ENCODE data around the gene C17orf67.

C17orf67 gene

DNA sequence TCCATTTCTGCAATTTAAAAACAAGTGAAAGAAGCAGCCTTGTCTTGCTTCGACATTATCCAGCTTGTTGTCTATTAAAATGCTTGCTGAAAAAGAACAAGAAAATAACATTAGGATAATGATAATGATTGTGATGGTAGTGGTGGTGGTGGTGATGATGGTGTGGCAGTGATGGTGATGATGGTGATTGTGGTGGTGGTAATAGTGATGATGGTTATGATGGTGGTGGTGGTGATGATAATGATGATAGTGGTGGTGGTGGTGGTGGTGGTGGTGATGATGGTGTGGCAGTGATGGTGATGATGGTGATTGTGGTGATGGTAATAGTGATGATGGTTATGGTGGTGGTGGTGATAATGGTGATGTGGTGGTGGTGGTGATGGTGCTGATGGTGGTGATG, 41.5 kb downstream of the C17orf67 start:
- Histone ChIP-seq H3K27ac (ENCODE audit: low read depth, low read length) (no peak overlapping the region), H4K20me1 (ENCODE audit: low read depth, low read length) (no peaks in the 10 kb centered on the region), H3K4me2 (ENCODE audit: low read depth, low read length, poor library complexity, severe bottlenecking) (no peak overlapping the region), H3K9me2 (replicated peaks; ENCODE audit: insufficient read depth, low read length) (no peaks in the 10 kb centered on the region), H2AFZ (ENCODE audit: low read depth, low read length, severe bottlenecking) (no peak overlapping the region), H3K9me3 (ENCODE audit: insufficient read depth, low read length) (no peaks in the 10 kb centered on the region), H3K27me3 (ENCODE audit: low read length) (no peaks in the 10 kb centered on the region), H3K4me3 (ENCODE audit: insufficient read depth, low read length, poor library complexity, severe bottlenecking) (no peak overlapping the region), H3F3A (ENCODE audit: insufficient read depth) (no peaks in the 10 kb centered on the region), H3K9ac (ENCODE audit: low read length) (no peak overlapping the region), H3K36me3 (ENCODE audit: low read length) (no peaks in the 10 kb centered on the region), H3K79me2 (ENCODE audit: insufficient read depth, low read length) (no peaks in the 10 kb centered on the region)
- no peak for TF ChIP-seq EZH2phosphoT487 (conservative IDR thresholded peaks at IDR 0.05; ENCODE audit: low read length)
- TF ChIP-seq, protein P1, sequence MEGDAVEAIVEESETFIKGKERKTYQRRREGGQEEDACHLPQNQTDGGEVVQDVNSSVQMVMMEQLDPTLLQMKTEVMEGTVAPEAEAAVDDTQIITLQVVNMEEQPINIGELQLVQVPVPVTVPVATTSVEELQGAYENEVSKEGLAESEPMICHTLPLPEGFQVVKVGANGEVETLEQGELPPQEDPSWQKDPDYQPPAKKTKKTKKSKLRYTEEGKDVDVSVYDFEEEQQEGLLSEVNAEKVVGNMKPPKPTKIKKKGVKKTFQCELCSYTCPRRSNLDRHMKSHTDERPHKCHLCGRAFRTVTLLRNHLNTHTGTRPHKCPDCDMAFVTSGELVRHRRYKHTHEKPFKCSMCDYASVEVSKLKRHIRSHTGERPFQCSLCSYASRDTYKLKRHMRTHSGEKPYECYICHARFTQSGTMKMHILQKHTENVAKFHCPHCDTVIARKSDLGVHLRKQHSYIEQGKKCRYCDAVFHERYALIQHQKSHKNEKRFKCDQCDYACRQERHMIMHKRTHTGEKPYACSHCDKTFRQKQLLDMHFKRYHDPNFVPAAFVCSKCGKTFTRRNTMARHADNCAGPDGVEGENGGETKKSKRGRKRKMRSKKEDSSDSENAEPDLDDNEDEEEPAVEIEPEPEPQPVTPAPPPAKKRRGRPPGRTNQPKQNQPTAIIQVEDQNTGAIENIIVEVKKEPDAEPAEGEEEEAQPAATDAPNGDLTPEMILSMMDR (IDR thresholded peaks at IDR 0.05; ENCODE audit: insufficient read depth, low read length, poor library complexity, severe bottlenecking) = no peak

DNA sequence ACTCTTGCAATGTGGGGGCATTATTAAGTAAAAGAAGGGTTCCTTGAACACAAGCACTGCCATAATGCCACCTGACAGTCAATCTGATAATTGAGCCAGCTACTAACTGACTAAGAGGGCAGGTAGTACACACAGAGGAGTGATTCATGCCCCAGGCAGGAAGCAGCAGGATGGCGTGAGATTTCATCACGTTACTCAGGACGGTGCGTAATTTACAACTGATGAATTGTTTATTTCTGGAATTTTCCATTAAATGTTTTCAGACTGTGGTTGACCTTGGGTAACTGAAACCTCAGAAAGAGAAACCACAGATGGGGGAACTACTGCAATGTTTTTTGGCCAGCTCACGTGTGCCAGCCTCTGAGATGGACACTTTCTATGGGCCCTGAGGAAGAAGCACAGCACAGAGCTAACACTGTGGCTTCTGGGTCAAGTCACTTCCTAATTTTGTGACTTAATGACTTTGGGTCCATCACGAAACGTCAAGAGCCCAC, 46.7 kb downstream of the C17orf67 start:
- TF ChIP-seq EZH2phosphoT487 (conservative IDR thresholded peaks at IDR 0.05; ENCODE audit: low read length) = no peak
- TF ChIP-seq, protein P1 (IDR thresholded peaks at IDR 0.05; ENCODE audit: insufficient read depth, low read length, poor library complexity, severe bottlenecking) = no peak
- Histone ChIP-seq H3K9me3 (ENCODE audit: insufficient read depth, low read length) (no peaks in the 10 kb centered on the region), H3K4me3 (ENCODE audit: insufficient read depth, low read length, poor library complexity, severe bottlenecking) (no peak overlapping the region), H3K27ac (ENCODE audit: low read depth, low read length) (no peak overlapping the region), H3K79me2 (ENCODE audit: insufficient read depth, low read length) (no peaks in the 10 kb centered on the region), H3K9me2 (replicated peaks; ENCODE audit: insufficient read depth, low read length) (no peaks in the 10 kb centered on the region), H3K27me3 (ENCODE audit: low read length) (no peaks in the 10 kb centered on the region), H3K4me2 (ENCODE audit: low read depth, low read length, poor library complexity, severe bottlenecking) (peak overlapping the region; percentile 9), H3F3A (ENCODE audit: insufficient read depth) (no peaks in the 10 kb centered on the region), H3K36me3 (ENCODE audit: low read length) (no peaks in the 10 kb centered on the region), H4K20me1 (ENCODE audit: low read depth, low read length) (no peaks in the 10 kb centered on the region), H3K9ac (ENCODE audit: low read length) (no peak overlapping the region), H2AFZ (ENCODE audit: low read depth, low read length, severe bottlenecking) (peak overlapping the region; percentile 14)

DNA sequence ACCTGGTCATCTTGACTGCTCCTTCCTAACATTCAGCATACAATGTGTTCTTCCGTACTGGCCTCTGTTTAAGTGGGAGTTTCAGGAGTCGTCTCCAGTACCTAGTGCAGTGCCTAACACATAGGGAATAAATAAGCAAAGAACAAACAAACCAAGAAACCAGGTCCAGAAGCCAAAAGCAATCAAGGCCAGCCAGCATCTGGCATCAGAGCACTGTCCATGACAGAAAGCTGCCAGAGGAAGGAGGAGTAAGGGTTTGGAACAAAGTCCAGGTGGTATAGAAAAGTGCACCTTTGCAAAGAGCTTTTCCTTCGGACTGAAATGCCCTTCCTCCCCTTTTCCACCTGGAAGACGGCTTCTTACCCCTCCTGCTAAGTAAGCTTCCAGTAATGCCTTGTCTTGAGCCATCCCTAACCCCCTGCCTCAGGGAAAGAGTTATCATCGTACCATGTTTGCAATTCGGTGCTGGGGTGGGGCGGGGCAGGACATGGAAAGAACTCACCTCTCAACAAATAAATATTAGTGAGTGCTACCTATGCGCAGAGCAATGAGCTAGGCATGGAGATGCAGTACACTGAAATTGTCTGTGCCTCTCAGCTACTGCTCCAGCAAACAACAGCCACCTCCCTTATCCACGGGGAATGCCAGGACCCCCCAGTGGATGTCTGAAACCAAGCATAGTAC, 47.6 kb downstream of the C17orf67 start:
- H4K20me1 ChIP-seq (ENCODE audit: low read depth, low read length) = no peaks in the 10 kb centered on the region
- no peaks in the 10 kb centered on the region for H3K79me2 ChIP-seq (ENCODE audit: insufficient read depth, low read length)
- no peak for TF ChIP-seq EZH2phosphoT487 (conservative IDR thresholded peaks at IDR 0.05; ENCODE audit: low read length)
- TF ChIP-seq, protein P1 (IDR thresholded peaks at IDR 0.05; ENCODE audit: insufficient read depth, low read length, poor library complexity, severe bottlenecking) = no peak
- no peaks in the 10 kb centered on the region for H3F3A ChIP-seq (ENCODE audit: insufficient read depth)
- no peaks in the 10 kb centered on the region for H3K9me3 ChIP-seq (ENCODE audit: insufficient read depth, low read length)
- H3K9ac ChIP-seq (ENCODE audit: low read length) = no peak overlapping the region
- H3K9me2 ChIP-seq (replicated peaks; ENCODE audit: insufficient read depth, low read length) = no peaks in the 10 kb centered on the region
- H3K4me2 ChIP-seq (ENCODE audit: low read depth, low read length, poor library complexity, severe bottlenecking) = peak overlapping the region; percentile 9
- H3K27ac ChIP-seq (ENCODE audit: low read depth, low read length) = no peak overlapping the region
- no peaks in the 10 kb centered on the region for H3K27me3 ChIP-seq (ENCODE audit: low read length)
- H2AFZ ChIP-seq (ENCODE audit: low read depth, low read length, severe bottlenecking) = no peak overlapping the region
- no peaks in the 10 kb centered on the region for H3K36me3 ChIP-seq (ENCODE audit: low read length)
- no peak overlapping the region for H3K4me3 ChIP-seq (ENCODE audit: insufficient read depth, low read length, poor library complexity, severe bottlenecking)
